ENCODE results near the gene GPC5.

The GPC5 gene

DNA sequence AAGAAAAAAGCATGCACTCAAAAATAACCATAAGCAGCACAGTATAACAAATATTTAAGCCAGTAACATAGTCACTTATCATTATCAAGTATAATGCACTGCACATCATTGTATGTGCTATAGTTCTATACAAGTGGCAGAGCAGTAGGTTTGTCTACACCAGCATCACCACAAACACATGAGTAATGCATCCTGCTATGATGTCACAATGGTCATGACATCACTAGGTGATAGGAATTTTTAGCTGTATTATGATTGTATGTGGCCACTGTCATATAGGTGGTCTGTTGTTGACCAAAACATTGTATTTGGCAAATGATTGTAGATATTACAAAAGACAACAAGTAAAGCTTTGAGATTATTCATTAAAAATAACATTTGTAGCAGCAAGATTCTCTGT is 967.5 kb downstream of the GPC5 start:
- DNase-seq (ENCODE audit: low read depth), result no peak

DNA sequence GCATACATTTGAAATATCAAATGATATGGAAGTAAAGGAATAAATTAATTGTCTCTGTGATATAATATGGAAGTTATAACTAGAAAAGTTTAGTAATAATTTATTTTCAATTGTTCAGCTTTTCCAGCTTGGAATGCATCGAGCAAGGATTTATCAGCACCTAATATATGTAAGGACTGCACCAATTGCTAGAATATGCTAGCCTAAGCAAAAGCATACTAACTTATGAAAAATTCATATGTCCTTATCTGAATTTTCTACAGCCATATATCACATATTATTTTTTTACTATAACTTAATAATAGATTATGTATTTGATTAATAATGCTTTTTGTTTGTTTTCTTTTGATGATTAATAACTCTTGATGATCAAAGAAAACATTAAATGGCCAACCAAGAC is 979.0 kb downstream of the GPC5 start:
- DNase-seq (ENCODE audit: low read depth), result no peak

DNA sequence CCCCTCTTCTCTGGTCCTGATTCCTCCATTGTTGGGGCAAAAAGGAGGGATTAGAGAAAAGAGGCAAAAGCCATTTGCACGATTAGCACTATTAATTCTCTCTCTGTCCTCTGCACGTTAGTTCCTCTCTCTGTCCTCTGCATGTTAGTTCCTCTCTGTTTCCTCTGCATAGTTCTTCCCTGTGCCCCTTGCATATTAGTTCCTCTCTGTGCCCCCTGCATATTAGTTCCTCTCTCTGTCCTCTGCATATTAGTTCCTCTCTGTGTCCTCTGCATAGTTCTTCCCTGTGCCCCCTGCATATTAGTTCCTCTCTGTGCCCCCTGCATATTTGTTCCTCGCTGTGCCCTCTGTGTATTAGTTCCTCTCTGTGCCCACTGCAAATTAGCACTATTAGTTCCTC is 981.0 kb downstream of the GPC5 start:
- DNase-seq (ENCODE audit: low read depth), result no peak

DNA sequence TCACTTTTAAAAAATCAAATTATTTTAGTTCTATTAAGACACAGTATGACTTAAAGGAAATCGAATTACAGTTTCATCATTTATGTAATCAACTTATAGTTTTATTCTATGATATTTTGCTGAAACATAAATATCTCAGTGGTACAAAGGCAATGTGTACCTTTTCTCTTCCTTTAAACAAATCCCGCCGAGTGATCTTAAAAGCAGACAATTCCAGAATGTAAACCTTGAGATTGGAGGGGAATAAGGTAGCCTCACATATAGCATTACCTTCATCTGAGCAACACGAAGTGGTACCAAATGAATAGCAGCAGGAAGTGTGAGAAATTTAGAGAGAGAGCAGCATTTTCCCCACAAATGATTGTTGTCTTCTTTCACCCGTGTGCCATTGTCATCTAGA is 986.0 kb downstream of the GPC5 start:
- DNase-seq (ENCODE audit: low read depth), result no peak

- DNase-seq (ENCODE audit: low read depth), result no peak
Observed at GRCh38 chr13:92387245-92387644, 988.8 kb downstream of the GPC5 start.

GRCh38 chr13:92390217-92390616 is 991.8 kb downstream of the GPC5 start:
- no peak for DNase-seq (ENCODE audit: low read depth)

- no peak for DNase-seq (ENCODE audit: low read depth)
Observed at GRCh38 chr13:92403606-92404005, 1005.2 kb downstream of the GPC5 start.

GRCh38 chr13:92407858-92408257 is 1009.4 kb downstream of the GPC5 start:
- no peak for DNase-seq (ENCODE audit: low read depth)

DNA sequence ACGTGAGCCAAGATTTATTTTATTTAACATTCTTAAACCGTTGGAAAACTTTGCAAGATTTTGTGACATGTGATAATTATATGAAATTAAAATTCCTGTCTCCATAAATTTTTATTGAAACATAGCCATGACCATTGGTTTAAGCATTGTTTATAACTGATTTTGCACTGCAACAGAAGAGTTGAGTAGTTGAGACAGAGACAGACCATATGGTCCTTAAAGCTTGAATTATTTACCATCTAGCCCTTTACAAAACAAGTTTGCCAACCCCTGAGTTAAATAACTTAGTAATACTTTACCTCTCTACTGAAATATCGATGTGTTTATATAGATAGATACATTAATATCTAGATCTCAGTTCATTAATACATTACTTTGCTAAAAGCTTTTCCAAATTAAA is 1014.1 kb downstream of the GPC5 start:
- no peak for DNase-seq (ENCODE audit: low read depth)

DNA sequence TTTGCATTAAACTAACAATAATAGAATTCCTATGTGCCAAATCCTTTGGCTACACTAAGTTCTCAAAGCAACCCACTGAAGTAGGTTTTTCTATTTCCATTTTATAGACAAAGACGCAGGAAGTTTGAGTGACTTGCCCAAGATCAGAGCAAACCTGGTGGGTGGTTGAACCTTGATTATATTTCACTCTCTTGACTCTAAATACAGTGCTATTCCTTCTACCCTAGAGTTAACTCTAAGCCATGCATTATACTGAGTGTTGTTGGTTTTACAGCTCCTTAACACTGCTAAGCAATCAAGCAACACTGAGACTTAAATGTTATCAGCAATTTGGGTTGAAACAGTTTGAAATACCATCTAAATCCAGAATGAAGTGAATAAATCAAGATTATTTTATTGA is 1014.6 kb downstream of the GPC5 start:
- no peak for DNase-seq (ENCODE audit: low read depth)

DNA sequence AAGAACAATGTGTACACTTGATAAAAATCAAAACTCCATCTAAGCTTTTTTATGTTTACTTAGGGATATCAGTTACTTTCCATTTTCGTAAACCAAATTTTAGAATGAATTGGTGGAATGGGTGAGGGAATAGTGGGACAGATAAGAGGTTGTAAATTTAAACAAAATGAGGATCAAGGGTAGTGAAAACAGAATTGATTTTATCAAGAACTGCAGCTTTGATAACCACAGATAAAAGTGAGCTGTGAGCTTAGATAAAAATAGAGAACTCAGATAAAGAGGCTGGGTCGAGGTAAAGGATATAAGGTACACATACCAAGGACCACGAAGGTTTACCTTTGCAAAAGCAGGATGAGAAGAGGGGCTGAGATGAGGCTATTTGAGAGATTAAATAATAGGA is 1015.0 kb downstream of the GPC5 start:
- no peak for DNase-seq (ENCODE audit: low read depth)

- DNase-seq (ENCODE audit: low read depth), result no peak
Observed at GRCh38 chr13:92414851-92415250, 1016.4 kb downstream of the GPC5 start.

- DNase-seq (ENCODE audit: low read depth), result no peak
Observed at GRCh38 chr13:92415781-92416180, 1017.4 kb downstream of the GPC5 start.

DNA sequence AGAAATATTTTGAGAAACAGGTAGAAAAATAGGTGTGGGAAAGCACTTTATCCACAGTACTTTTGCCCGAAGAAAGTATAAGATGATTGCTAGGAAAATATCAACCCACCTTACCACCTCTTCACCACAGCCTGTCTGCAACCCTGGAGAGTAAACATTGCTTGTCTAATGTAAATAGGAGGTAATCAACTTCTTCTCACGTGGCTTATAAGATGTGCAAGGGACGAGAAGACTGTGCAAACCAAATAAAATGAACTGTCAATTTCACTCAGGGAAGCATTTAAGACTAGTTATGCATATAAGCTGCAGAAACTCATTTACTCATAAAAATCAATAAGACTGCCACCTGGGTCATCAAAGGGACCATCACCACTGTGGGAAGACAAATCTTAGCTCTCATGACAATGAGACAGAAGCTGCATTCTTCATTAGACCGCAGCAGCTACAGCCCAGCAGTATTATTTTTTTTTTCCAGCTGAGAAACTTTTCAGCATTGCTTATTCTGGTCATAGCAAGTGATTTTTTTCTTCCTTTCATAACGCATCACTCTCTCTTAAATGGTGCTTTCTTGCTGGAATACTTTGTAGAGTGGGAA is 1020.5 kb downstream of the GPC5 start:
- DNase-seq (ENCODE audit: low read depth), result no peak

DNA sequence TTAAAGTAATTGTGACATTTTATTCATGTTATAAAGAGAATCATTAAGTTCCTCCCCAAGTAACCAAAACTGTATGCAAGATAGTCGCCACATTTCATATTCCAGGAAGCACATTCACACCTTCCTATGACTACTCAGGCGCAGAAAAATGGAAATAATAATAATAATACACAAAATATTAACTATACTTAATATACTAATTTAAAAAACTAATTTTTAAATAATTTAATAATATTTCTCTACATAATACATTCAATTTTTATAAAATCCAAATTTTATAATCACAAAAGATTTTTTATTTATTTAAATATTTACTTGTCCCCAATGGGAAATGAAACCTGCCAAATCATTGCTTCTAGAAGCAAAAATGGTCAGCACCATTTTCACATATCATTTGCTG is 1030.8 kb downstream of the GPC5 start:
- DNase-seq (ENCODE audit: low read depth), result no peak

- no peak for DNase-seq (ENCODE audit: low read depth)
Observed at GRCh38 chr13:92433386-92433785, 1035.0 kb downstream of the GPC5 start.

- DNase-seq (ENCODE audit: low read depth), result no peak
Observed at GRCh38 chr13:92433963-92434362, 1035.5 kb downstream of the GPC5 start.

DNA sequence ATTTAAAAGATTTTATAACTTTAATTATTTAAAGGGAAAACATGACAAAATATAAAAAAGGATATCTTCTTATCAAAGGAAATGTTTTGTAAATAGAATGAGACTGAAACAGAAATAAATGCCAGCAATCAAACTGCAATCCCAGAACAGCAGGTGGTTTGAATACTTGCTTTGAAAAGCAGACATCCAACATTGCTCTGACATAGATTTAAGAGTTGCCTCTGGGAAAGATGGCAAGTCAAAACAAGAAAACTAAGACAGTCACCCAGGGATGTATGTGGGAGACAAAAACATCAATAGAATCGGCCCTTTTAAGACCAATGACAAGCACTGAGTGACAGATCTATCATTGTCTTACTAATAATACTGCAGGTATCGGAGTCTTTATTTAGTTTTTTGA is 1038.5 kb downstream of the GPC5 start:
- DNase-seq (ENCODE audit: low read depth), result no peak

GRCh38 chr13:92444244-92444643 is 1045.8 kb downstream of the GPC5 start:
- no peak for DNase-seq (ENCODE audit: low read depth)

DNA sequence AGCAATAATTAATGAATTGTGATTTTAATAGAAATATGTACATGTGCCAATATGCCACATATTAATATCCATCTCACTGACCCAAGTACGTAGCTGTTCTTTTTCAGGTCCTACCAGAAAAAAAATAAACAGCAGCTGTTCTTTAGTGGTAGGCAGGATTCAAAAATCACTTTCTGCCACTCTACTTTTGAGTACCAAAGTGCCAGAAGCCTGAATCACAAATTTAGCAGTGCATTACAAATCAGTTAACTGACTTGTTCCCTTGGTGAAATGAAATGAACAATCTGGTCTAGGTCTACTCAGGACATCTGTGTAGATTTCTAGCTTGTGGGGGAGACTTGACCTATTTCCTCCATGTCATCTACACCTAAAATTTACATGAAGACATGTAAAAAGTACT is 1052.6 kb downstream of the GPC5 start:
- no peak for DNase-seq (ENCODE audit: low read depth)

GRCh38 chr13:92452840-92453239 is 1054.4 kb downstream of the GPC5 start:
- DNase-seq (ENCODE audit: low read depth), result no peak

DNA sequence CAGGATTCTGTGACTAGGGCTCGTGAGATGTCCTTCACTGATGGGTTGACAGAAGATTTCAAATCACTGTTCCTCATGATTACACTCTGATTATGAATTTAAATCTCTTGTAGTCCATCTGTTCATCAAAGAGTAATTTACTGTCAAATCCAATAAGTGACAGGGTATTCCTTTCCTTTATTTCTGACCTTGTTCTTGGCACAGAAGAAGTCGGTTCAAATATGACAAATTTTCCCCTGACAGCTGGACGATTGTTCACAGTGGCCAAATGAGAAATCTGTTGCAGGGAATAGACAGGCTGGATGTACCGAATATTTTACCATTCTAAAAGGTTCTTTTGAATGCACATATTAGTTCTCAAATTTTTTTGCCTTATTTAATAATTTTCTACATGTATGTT is 1060.9 kb downstream of the GPC5 start:
- no peak for DNase-seq (ENCODE audit: low read depth)

DNA sequence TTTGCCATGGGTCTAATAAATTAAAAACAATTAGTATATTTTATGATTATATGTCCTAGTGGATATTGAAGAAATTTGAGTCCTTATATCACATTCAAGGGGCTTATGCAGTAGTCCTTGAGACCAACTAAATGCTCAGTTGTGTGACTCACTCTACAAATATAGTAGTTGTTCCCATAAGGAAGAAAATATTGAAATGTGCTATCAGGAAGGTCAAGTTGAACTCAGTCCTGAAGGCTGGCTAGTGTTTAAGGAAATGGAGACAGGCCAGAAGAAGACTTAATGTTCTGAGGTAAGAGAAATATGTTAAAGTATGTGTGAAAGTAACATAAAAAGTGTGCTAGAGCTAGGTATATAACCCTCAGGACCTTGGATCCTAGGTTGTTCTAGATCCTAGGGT is 1062.1 kb downstream of the GPC5 start:
- no peak for DNase-seq (ENCODE audit: low read depth)

GRCh38 chr13:92461402-92461801 is 1063.0 kb downstream of the GPC5 start:
- no peak for DNase-seq (ENCODE audit: low read depth)

GRCh38 chr13:92461831-92462230 is 1063.4 kb downstream of the GPC5 start:
- DNase-seq (ENCODE audit: low read depth), result no peak
